Activated T-cell treated with anti-CD3 and anti-CD28 coated beads for 1 hour (primary cell): ENCODE results near the gene API5.
"Not testable (repeated sequence)": the region's sequence is repeated elsewhere in the genome, so short reads cannot be mapped to it uniquely, and the experiment has no call there.

Experiments used
- DNase-seq: peaks from one replicate; pipeline ENCODE4 v3.0.0-alpha.2; 2020; ENCODE audit warnings: low read depth

API5 gene

GRCh38 chr11:43311791-43312607 is at the start of gene API5:
Gene API5 (plus strand): TSS chr11:43311996. CDS start chr11:43312128, 132 bp downstream.
- DNase-seq: peak; percentile 87

- no peak for DNase-seq
Observed at GRCh38 chr11:43267856-43268580, 43.8 kb upstream of the API5 start.

GRCh38 chr11:43268786-43269185 is 43.0 kb upstream of the API5 start:
- DNase-seq: no peak

- DNase-seq: no peak
Observed at GRCh38 chr11:43269254-43269918, 42.4 kb upstream of the API5 start.

GRCh38 chr11:43270468-43270867 is 41.3 kb upstream of the API5 start:
- no peak for DNase-seq

- DNase-seq: no peak
Observed at GRCh38 chr11:43278193-43278956, 33.4 kb upstream of the API5 start.

GRCh38 chr11:43282607-43283440 is 29.0 kb upstream of the API5 start:
- DNase-seq: peak; percentile 18

- DNase-seq: no peak
Observed at GRCh38 chr11:43285826-43286225, 26.0 kb upstream of the API5 start.

- DNase-seq: no peak
Observed at GRCh38 chr11:43289368-43289767, 22.4 kb upstream of the API5 start.

- no peak for DNase-seq
Observed at GRCh38 chr11:43298397-43298796, 13.4 kb upstream of the API5 start.

- no peak for DNase-seq
Observed at GRCh38 chr11:43315966-43316365, 4.2 kb downstream of the API5 start.

GRCh38 chr11:43316451-43316850 is 4.7 kb downstream of the API5 start:
- no peak for DNase-seq

- DNase-seq: no peak
Observed at GRCh38 chr11:43327987-43328386, 16.2 kb downstream of the API5 start.

GRCh38 chr11:43328482-43328881 is 16.7 kb downstream of the API5 start:
- no peak for DNase-seq

- DNase-seq: no peak
Observed at GRCh38 chr11:43341159-43341558, 29.4 kb downstream of the API5 start.

- not testable (repeated sequence) for DNase-seq
Observed at GRCh38 chr11:43351426-43351825, 39.6 kb downstream of the API5 start.

- no peak for DNase-seq
Observed at GRCh38 chr11:43354311-43354710, 42.5 kb downstream of the API5 start.

- no peak for DNase-seq
Observed at GRCh38 chr11:43356336-43356735, 44.5 kb downstream of the API5 start.

GRCh38 chr11:43358279-43358800 is 46.5 kb downstream of the API5 start:
- no peak for DNase-seq

GRCh38 chr11:43358801-43359421 is 47.1 kb downstream of the API5 start, which contains the start of gene TTC17:
Gene TTC17 (plus strand): TSS chr11:43358920. CDS start chr11:43358955, 35 bp downstream.
- DNase-seq: peak; percentile 90
